ENCODE measurements around the gene RAD51B.

GRCh38 chr14:68608574-68608962 lies 789.0 kb downstream of the RAD51B start:
- TF ChIP-seq POLR2A (IDR thresholded peaks at IDR 0.05) (no peak), CTCF (IDR thresholded peaks at IDR 0.05) (no peak)
